ENCODE results near the gene OPRM1. TPM values are rescaled to one million over a fixed set of nuclear protein-coding genes. Genes with fewer than 3 reads are reported as not detected.

Gene OPRM1
- total RNA-seq, 1 experiment from 2014 or later = not detected

DNA sequence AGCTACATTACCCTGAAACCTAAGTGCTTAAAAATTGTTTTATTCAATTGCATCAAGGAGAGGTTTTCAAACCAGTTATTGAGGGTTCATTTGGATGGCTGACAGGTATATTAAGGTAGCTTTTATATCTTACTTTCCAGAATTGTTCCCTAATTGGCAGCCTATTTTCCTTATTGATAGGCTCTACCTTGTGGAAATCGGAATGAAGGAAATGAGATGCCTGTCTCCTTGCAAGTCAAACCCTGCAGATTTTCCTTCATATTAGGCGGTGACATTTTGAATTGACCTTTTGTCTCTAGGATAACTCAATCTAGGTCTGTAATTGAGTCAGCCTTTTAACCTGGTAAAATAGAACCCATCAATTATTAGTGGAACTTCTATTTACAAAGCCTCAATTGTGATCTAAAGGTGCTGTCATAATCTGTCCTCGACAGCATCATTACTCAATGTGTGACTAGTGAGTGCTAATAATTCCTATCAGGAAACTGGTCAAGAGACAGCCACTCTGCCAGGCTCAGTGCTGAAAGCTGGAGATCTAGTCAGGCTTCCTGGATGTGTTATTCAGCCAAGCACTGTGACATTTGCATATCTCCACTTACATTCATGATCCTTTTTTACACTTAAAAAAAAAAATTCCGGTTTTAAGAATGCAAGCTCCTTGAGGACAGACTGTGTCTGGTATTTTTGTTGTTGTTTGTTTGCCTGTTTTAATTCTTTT, 20.1 kb downstream of the OPRM1 start:
- Histone ChIP-seq H3K36me3 (ENCODE audit: control insufficient read depth in 1 of 2, insufficient read depth in 2 of 2, low read length in 2 of 2) (no peaks in the 10 kb centered on the region), H3K9me3 (ENCODE audit: control insufficient read depth in 1 of 2, insufficient read depth in 1 of 2, low read depth in 1 of 2, low read length in 2 of 2) (no peaks in the 10 kb centered on the region), H3K4me2 (ENCODE audit: low read length) (no peak overlapping the region), H3K9ac (ENCODE audit: low read length) (no peak overlapping the region), H3K79me2 (ENCODE audit: insufficient read depth, low read length) (no peaks in the 10 kb centered on the region), H4K20me1 (ENCODE audit: insufficient read depth) (no peaks in the 10 kb centered on the region), H3K27me3 (ENCODE audit: insufficient read depth, low read length) (peaks cover 12% of the 10 kb centered on the region), H3K4me1 (ENCODE audit: control insufficient read depth in 1 of 2, insufficient read depth in 2 of 2, low read length in 2 of 2) (no peaks in the 10 kb centered on the region), H3K27ac (ENCODE audit: low read depth, low read length) (no peak overlapping the region), H3K4me3 (replicated peaks in 1 of 2; ENCODE audit: low read depth in 1 of 2, low read length in 2 of 2) (no peak overlapping the region), H2AFZ (ENCODE audit: low read depth, low read length, poor library complexity, severe bottlenecking) (no peak overlapping the region), H3K9me2 (ENCODE audit: insufficient read depth) (no peaks in the 10 kb centered on the region)
- no TSS peak for BruUV-seq (replicated peaks)
- POLR2A ChIA-PET = no interaction called here
- CTCF ChIA-PET = no interaction called here
- intact Hi-C loops (cut with micrococcal nuclease) = no loop called here
- ATAC-seq = no peak
- RAD21 ChIA-PET (ENCODE audit: low non-redundant PET in 1 of 2, low total read pairs in 2 of 2, uncharacterized antibody in 2 of 2, unreplicated experiment in 2 of 2) = no interaction called here
- no peak for TF ChIP-seq CBX3 (IDR thresholded peaks at IDR 0.05; ENCODE audit: low read depth)
- no peak for TF ChIP-seq EZH2phosphoT487 (IDR thresholded peaks at IDR 0.05; ENCODE audit: borderline replicate concordance)
- TF ChIP-seq ZFX (IDR thresholded peaks at IDR 0.05) = no peak
- TF ChIP-seq JUND (IDR thresholded peaks at IDR 0.05) = no peak
- TF ChIP-seq SP1 (IDR thresholded peaks at IDR 0.05; ENCODE audit: low read depth) = no peak
- no peak for TF ChIP-seq TCF7L2 (IDR thresholded peaks at IDR 0.05; ENCODE audit: borderline replicate concordance, extremely low read depth, insufficient read depth, insufficient read length)
- TF ChIP-seq SIN3A (IDR thresholded peaks at IDR 0.05; ENCODE audit: low read depth) = no peak
- DNase-seq (ENCODE audit: low read depth, low spot score) = no peak

DNA sequence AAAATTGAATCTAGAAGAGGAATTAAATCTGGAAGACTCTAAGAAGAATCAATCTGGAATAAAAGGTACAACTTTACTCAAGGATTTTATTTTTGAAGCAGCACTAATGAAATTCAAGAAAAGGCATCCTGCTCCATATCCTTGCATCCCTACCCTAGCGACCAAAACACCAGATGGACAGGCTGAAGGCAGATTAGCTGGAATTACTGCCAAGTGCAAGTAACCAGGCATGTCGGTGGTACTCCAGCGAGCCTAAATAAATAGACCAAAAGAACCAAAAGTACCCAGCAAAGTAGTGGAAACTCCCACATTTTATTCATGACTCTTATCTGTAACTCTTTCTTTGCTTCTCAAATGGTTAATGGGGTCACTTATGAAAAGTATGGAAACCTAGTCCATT, 21.0 kb downstream of the OPRM1 start:
- no peak overlapping the region for H3K4me2 ChIP-seq (ENCODE audit: low read length)
- H3K9ac ChIP-seq (ENCODE audit: low read length) = no peak overlapping the region
- RAD21 ChIA-PET (ENCODE audit: low non-redundant PET in 1 of 2, low total read pairs in 2 of 2, uncharacterized antibody in 2 of 2, unreplicated experiment in 2 of 2) = no interaction called here
- CTCF ChIA-PET = no interaction called here
- H4K20me1 ChIP-seq (ENCODE audit: insufficient read depth) = no peaks in the 10 kb centered on the region
- H3K4me1 ChIP-seq (ENCODE audit: control insufficient read depth in 1 of 2, insufficient read depth in 2 of 2, low read length in 2 of 2) = no peaks in the 10 kb centered on the region
- BruUV-seq (replicated peaks) = no TSS peak
- POLR2A ChIA-PET = no interaction called here
- no peaks in the 10 kb centered on the region for H3K9me3 ChIP-seq (ENCODE audit: control insufficient read depth in 1 of 2, insufficient read depth in 1 of 2, low read depth in 1 of 2, low read length in 2 of 2)
- H2AFZ ChIP-seq (ENCODE audit: low read depth, low read length, poor library complexity, severe bottlenecking) = no peak overlapping the region
- intact Hi-C loops (cut with micrococcal nuclease) = no loop called here
- no peaks in the 10 kb centered on the region for H3K9me2 ChIP-seq (ENCODE audit: insufficient read depth)
- H3K36me3 ChIP-seq (ENCODE audit: control insufficient read depth in 1 of 2, insufficient read depth in 2 of 2, low read length in 2 of 2) = no peaks in the 10 kb centered on the region
- no peak overlapping the region for H3K4me3 ChIP-seq (replicated peaks in 1 of 2; ENCODE audit: low read depth in 1 of 2, low read length in 2 of 2)
- H3K79me2 ChIP-seq (ENCODE audit: insufficient read depth, low read length) = no peaks in the 10 kb centered on the region
- ATAC-seq (no peak), DNase-seq (ENCODE audit: low read depth, low spot score) (no peak)
- H3K27me3 ChIP-seq (ENCODE audit: insufficient read depth, low read length) = peaks cover 12% of the 10 kb centered on the region
- no peak for TF ChIP-seq CEBPB (IDR thresholded peaks at IDR 0.05; ENCODE audit: low read depth)
- TF ChIP-seq FOSL1 (IDR thresholded peaks at IDR 0.05; ENCODE audit: low read depth) = no peak
- TF ChIP-seq EZH2 (IDR thresholded peaks at IDR 0.05) = no peak
- no peak overlapping the region for H3K27ac ChIP-seq (ENCODE audit: low read depth, low read length)
